Measurements from ENCODE around the gene RNF19B.

RNF19B gene

GRCh38 chr1:32893198-32894018 is 71.2 kb downstream of the RNF19B start:
- DNase-seq (ENCODE audit: low read depth in 1 of 2, low spot score in 1 of 2), result no peak
- peaks cover 36% of the 10 kb centered on the region for H3K27me3 ChIP-seq (ENCODE audit: insufficient read depth, poor library complexity, severe bottlenecking)

GRCh38 chr1:32892368-32893197 is 72.0 kb downstream of the RNF19B start:
- H3K27ac ChIP-seq (replicated peaks), result no peak overlapping the region
- no peak overlapping the region for H3K4me3 ChIP-seq (replicated peaks; ENCODE audit: insufficient read depth, low read length)
- TF ChIP-seq SPI1 (IDR thresholded peaks at IDR 0.05; ENCODE audit: borderline replicate concordance, low read depth), result no peak
- no peak for TF ChIP-seq POLR2AphosphoS5 (IDR thresholded peaks at IDR 0.05; ENCODE audit: low read depth)
- no peak for TF ChIP-seq CTCF (IDR thresholded peaks at IDR 0.05; ENCODE audit: insufficient read depth, low read length)
- TF ChIP-seq REST (IDR thresholded peaks at IDR 0.05; ENCODE audit: insufficient replicate concordance, low read depth), result no peak
- no peak for TF ChIP-seq GABPA (IDR thresholded peaks at IDR 0.05; ENCODE audit: low read depth)
- peaks cover 31% of the 10 kb centered on the region for H3K27me3 ChIP-seq (ENCODE audit: insufficient read depth, poor library complexity, severe bottlenecking)
- DNase-seq (ENCODE audit: low read depth in 1 of 2, low spot score in 1 of 2), result no peak

More at GRCh38 chr1:32893198-32894018, 71.2 kb downstream of the RNF19B start:
- no peak for TF ChIP-seq SPI1 (IDR thresholded peaks at IDR 0.05; ENCODE audit: borderline replicate concordance, low read depth)
- TF ChIP-seq REST (IDR thresholded peaks at IDR 0.05; ENCODE audit: insufficient replicate concordance, low read depth), result no peak
- TF ChIP-seq CTCF (IDR thresholded peaks at IDR 0.05; ENCODE audit: insufficient read depth, low read length), result no peak
- no peak for TF ChIP-seq POLR2AphosphoS5 (IDR thresholded peaks at IDR 0.05; ENCODE audit: low read depth)
- TF ChIP-seq GABPA (IDR thresholded peaks at IDR 0.05; ENCODE audit: low read depth), result no peak
- Histone ChIP-seq H3K4me3 (replicated peaks; ENCODE audit: insufficient read depth, low read length) (no peak overlapping the region), H3K27ac (replicated peaks) (no peak overlapping the region)

- Histone ChIP-seq H3K4me3 (replicated peaks; ENCODE audit: insufficient read depth, low read length) (no peak overlapping the region), H3K27ac (replicated peaks) (no peak overlapping the region), H3K27me3 (ENCODE audit: insufficient read depth, poor library complexity, severe bottlenecking) (peaks cover 39% of the 10 kb centered on the region)
- no peak for DNase-seq (ENCODE audit: low read depth in 1 of 2, low spot score in 1 of 2)
- TF ChIP-seq POLR2AphosphoS5 (IDR thresholded peaks at IDR 0.05; ENCODE audit: low read depth), result no peak
Measured at GRCh38 chr1:32891630-32892029, 73.0 kb downstream of the RNF19B start.

GRCh38 chr1:32891241-32891570 is 73.4 kb downstream of the RNF19B start:
- peaks cover 43% of the 10 kb centered on the region for H3K27me3 ChIP-seq (ENCODE audit: insufficient read depth, poor library complexity, severe bottlenecking)
- no peak for DNase-seq (ENCODE audit: low read depth in 1 of 2, low spot score in 1 of 2)
- no peak overlapping the region for H3K4me3 ChIP-seq (replicated peaks; ENCODE audit: insufficient read depth, low read length)
- no peak for TF ChIP-seq GABPA (IDR thresholded peaks at IDR 0.05; ENCODE audit: low read depth)
- TF ChIP-seq CTCF (IDR thresholded peaks at IDR 0.05; ENCODE audit: insufficient read depth, low read length), result no peak
- TF ChIP-seq REST (IDR thresholded peaks at IDR 0.05; ENCODE audit: insufficient replicate concordance, low read depth), result no peak
- no peak for TF ChIP-seq SPI1 (IDR thresholded peaks at IDR 0.05; ENCODE audit: borderline replicate concordance, low read depth)
- TF ChIP-seq POLR2AphosphoS5 (IDR thresholded peaks at IDR 0.05; ENCODE audit: low read depth), result no peak
- H3K27ac ChIP-seq (replicated peaks), result no peak overlapping the region

Measured in HL-60 (cell line).